Liver (tissue), 9 donors: ENCODE data around the gene TGFBR3. TPM values are rescaled to one million over a fixed set of nuclear protein-coding genes. Genes with fewer than 3 reads are reported as not detected.

ENCODE experiments used
- DNase-seq: peaks from one replicate; pipeline ENCODE4 v3.0.0-alpha.2; 2017; ENCODE audit warnings: low spot score
- H3K27ac ChIP-seq, 2 donors: one replicate each; pipeline ENCODE4 v1.7.0; 2013; ENCODE audit warnings: inconsistent platforms in 2 of 2, low read length in 2 of 2, control low read depth in 1 of 2, low read depth in 1 of 2, mild to moderate bottlenecking in 1 of 2
- H3K27me3 ChIP-seq, 4 donors: one replicate each; pipeline versions ENCODE4 v1.6.1 to v1.7.0; 2013; ENCODE audit warnings: low read length in 3 of 4, inconsistent platforms in 1 of 4, mild to moderate bottlenecking in 1 of 4, moderate library complexity in 1 of 4; ENCODE audit not compliant: control insufficient read depth in 4 of 4, insufficient read depth in 4 of 4
- H3K36me3 ChIP-seq, 4 donors: one replicate each; pipeline versions ENCODE4 v1.6.1 to v1.7.0; 2013; ENCODE audit warnings: low read length in 3 of 4, mild to moderate bottlenecking in 3 of 4, low read depth in 1 of 4, moderate library complexity in 1 of 4; ENCODE audit not compliant: control insufficient read depth in 4 of 4, insufficient read depth in 3 of 4
- H3K4me1 ChIP-seq, 4 donors: one replicate each; pipeline versions ENCODE4 v1.6.1 to v1.7.0; 2013; ENCODE audit warnings: low read length in 3 of 4, mild to moderate bottlenecking in 3 of 4, moderate library complexity in 1 of 4; ENCODE audit not compliant: control insufficient read depth in 4 of 4, insufficient read depth in 4 of 4
- H3K4me3 ChIP-seq, 3 donors: one replicate each; pipeline versions ENCODE4 v1.6.1 to v1.7.0; 2013; ENCODE audit warnings: low read length in 3 of 3, control low read depth in 1 of 3, low read depth in 1 of 3, mild to moderate bottlenecking in 1 of 3
- H3K9ac ChIP-seq, 2 donors: one replicate each; pipeline ENCODE4 v1.7.0; 2013; ENCODE audit warnings: low read length in 2 of 2, mild to moderate bottlenecking in 2 of 2, moderate library complexity in 2 of 2, control low read depth in 1 of 2, low read depth in 1 of 2
- H3K9me3 ChIP-seq, 4 donors: one replicate each; pipeline versions ENCODE4 v1.6.1 to v1.7.0; 2013; ENCODE audit warnings: low read length in 3 of 4; ENCODE audit not compliant: control insufficient read depth in 4 of 4
- EGR1 ChIP-seq, 2 donors: IDR thresholded peaks; 2 replicates each; pipeline ENCODE4 v1.6.1; 2016 to 2018; ENCODE audit warnings: antibody characterized with exemption in 2 of 2, low read depth in 2 of 2
- FOXA1 ChIP-seq: IDR thresholded peaks from 2 replicates; pipeline ENCODE4 v1.6.1; 2016; ENCODE audit warnings: antibody characterized with exemption
- FOXA2 ChIP-seq: IDR thresholded peaks from 2 replicates; pipeline ENCODE4 v1.6.1; 2016; ENCODE audit warnings: antibody characterized with exemption
- GABPA ChIP-seq, 2 donors: IDR thresholded peaks in 1 of 2; conservative IDR thresholded peaks in 1 of 2; 2 replicates each; pipeline ENCODE4 v1.6.1; 2016; ENCODE audit warnings: antibody characterized with exemption in 2 of 2, mild to moderate bottlenecking in 1 of 2, moderate library complexity in 1 of 2
- HNF4A ChIP-seq, 2 donors: conservative IDR thresholded peaks; 2 replicates each; pipeline ENCODE4 v1.6.1; 2016; ENCODE audit warnings: antibody characterized with exemption in 2 of 2, mild to moderate bottlenecking in 2 of 2
- HNF4G ChIP-seq: IDR thresholded peaks from 2 replicates; pipeline ENCODE4 v1.6.1; 2016; ENCODE audit warnings: antibody characterized with exemption
- JUND ChIP-seq, 2 donors: IDR thresholded peaks; 2 replicates each; pipeline ENCODE4 v1.6.1; 2016; ENCODE audit warnings: antibody characterized with exemption in 2 of 2
- NR2F2 ChIP-seq: IDR thresholded peaks from 2 replicates; pipeline ENCODE4 v1.6.1; 2016; ENCODE audit warnings: antibody characterized with exemption
- RAD21 ChIP-seq, 2 donors: IDR thresholded peaks; 2 replicates each; pipeline ENCODE4 v1.6.1; 2016; ENCODE audit warnings: antibody characterized with exemption in 2 of 2, mild to moderate bottlenecking in 2 of 2
- SP1 ChIP-seq: IDR thresholded peaks from 2 replicates; pipeline ENCODE4 v1.6.1; 2018; ENCODE audit warnings: antibody characterized with exemption, mild to moderate bottlenecking
- TAF1 ChIP-seq: conservative IDR thresholded peaks from 2 replicates; pipeline ENCODE4 v1.6.1; 2016; ENCODE audit warnings: antibody characterized with exemption, mild to moderate bottlenecking
- YY1 ChIP-seq: IDR thresholded peaks from 2 replicates; pipeline ENCODE4 v1.6.1; 2016; ENCODE audit warnings: antibody characterized with exemption, mild to moderate bottlenecking
- WGBS: extraction: QIAGEN DNeasy Blood & Tissue Kit; methylation state at CpG from one replicate; pipeline ENCODE4 v1.1.7; 2013; 5-methylcytosine and 5-hydroxymethylcytosine counted together
- polyA plus RNA-seq, 2 donors: library from polyadenylated mRNA; stranded (reverse) in 1 of 2; unstranded in 1 of 2; fragments of 200-250 nt in 1 of 2; fragments of >200 nt in 1 of 2; fragmentation: Nextera tagmentation in 1 of 2; extraction: Ambion mirVana in 1 of 2; gene quantifications; one replicate each; pipeline versions ENCODE4 v1.2.1 to v1.2.3, GENCODE V29; 2013 to 2015
- total RNA-seq, 2 donors: library from RNA; depleted of rRNA; stranded (reverse); fragments of >200 nt; gene quantifications; one replicate each; pipeline ENCODE4 v1.2.3, GENCODE V29; 2014
- TF ChIP-seq, protein P1 (sequence below): fragments of 150-350 bp; IDR thresholded peaks from 2 replicates; pipeline ENCODE4 v1.5.1; 2017; ENCODE audit warnings: improper control_type of control experiment, low read depth, low read length; ENCODE audit not compliant: missing input control
- TF ChIP-seq, protein P2 (sequence below): IDR thresholded peaks from 2 replicates; pipeline ENCODE4 v1.6.1; 2016; ENCODE audit warnings: antibody characterized with exemption, mild to moderate bottlenecking
- TF ChIP-seq, protein P3 (sequence below): IDR thresholded peaks from 2 replicates; pipeline ENCODE4 v1.6.1; 2016; ENCODE audit warnings: antibody characterized with exemption
- TF ChIP-seq, protein P4 (sequence below): IDR thresholded peaks from 2 replicates; pipeline ENCODE4 v1.6.1; 2016; ENCODE audit warnings: antibody characterized with exemption
- donor health status: healthy.
- donor health status: healthy.
- donor health status: healthy.
- donor health status: healthy.
- donor health status: healthy.

Gene TGFBR3
- total and polyA plus RNA-seq, 4 donors, result 6.1 to 19.3 (median 9.9) TPM

DNA sequence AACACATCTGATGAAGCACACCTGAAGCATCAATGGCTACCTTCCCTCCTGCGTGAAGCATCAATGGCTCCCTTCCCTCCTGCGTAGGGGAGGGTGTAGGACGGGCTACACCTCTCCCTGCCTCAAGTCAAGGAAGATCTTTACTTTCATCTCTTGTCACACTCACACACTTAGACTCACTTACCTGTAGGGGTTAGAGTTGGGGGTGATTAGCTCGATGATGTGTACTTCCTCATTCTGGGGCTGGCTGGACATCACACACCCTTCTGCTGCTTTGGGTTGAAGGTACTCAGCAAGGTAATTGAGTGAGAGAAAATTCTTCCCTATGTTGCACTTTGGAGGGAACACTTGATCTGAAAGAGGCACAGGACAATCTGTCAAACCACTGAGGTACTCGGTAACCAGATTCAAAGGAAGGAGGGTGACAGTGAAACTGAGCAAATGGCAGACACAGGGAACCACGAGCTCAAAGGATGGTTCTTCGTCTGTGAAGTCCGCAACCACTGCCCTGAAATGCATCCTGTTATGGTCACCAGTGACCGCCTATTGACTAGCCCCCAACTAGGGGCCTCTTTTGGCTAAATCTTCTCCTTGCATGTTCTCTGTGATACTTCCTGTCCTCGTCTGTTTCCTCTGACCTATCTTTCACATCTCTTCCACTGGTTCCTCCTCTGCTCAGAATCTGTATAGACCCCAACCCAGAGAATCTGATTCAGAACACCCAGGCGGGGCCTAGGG lies 156.2 kb downstream of the TGFBR3 start:
- H3K36me3 ChIP-seq, result peaks cover 0 to 6% (median 3%) of the 10 kb centered on the region in 4 donors
- peaks cover 16 to 35% (median 21%) of the 10 kb centered on the region in 4 donors for H3K4me1 ChIP-seq
- no peak for DNase-seq
- no peaks in the 10 kb centered on the region for H3K9me3 ChIP-seq
- WGBS, result 84% methylated on average over 11 of the region's 11 CpGs
- H3K4me3 ChIP-seq, result no peak overlapping the region
- TF ChIP-seq, protein P1, sequence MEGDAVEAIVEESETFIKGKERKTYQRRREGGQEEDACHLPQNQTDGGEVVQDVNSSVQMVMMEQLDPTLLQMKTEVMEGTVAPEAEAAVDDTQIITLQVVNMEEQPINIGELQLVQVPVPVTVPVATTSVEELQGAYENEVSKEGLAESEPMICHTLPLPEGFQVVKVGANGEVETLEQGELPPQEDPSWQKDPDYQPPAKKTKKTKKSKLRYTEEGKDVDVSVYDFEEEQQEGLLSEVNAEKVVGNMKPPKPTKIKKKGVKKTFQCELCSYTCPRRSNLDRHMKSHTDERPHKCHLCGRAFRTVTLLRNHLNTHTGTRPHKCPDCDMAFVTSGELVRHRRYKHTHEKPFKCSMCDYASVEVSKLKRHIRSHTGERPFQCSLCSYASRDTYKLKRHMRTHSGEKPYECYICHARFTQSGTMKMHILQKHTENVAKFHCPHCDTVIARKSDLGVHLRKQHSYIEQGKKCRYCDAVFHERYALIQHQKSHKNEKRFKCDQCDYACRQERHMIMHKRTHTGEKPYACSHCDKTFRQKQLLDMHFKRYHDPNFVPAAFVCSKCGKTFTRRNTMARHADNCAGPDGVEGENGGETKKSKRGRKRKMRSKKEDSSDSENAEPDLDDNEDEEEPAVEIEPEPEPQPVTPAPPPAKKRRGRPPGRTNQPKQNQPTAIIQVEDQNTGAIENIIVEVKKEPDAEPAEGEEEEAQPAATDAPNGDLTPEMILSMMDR, result no peak
- TF ChIP-seq, protein P2, sequence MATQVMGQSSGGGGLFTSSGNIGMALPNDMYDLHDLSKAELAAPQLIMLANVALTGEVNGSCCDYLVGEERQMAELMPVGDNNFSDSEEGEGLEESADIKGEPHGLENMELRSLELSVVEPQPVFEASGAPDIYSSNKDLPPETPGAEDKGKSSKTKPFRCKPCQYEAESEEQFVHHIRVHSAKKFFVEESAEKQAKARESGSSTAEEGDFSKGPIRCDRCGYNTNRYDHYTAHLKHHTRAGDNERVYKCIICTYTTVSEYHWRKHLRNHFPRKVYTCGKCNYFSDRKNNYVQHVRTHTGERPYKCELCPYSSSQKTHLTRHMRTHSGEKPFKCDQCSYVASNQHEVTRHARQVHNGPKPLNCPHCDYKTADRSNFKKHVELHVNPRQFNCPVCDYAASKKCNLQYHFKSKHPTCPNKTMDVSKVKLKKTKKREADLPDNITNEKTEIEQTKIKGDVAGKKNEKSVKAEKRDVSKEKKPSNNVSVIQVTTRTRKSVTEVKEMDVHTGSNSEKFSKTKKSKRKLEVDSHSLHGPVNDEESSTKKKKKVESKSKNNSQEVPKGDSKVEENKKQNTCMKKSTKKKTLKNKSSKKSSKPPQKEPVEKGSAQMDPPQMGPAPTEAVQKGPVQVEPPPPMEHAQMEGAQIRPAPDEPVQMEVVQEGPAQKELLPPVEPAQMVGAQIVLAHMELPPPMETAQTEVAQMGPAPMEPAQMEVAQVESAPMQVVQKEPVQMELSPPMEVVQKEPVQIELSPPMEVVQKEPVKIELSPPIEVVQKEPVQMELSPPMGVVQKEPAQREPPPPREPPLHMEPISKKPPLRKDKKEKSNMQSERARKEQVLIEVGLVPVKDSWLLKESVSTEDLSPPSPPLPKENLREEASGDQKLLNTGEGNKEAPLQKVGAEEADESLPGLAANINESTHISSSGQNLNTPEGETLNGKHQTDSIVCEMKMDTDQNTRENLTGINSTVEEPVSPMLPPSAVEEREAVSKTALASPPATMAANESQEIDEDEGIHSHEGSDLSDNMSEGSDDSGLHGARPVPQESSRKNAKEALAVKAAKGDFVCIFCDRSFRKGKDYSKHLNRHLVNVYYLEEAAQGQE, result no peak
- TF ChIP-seq, protein P3, sequence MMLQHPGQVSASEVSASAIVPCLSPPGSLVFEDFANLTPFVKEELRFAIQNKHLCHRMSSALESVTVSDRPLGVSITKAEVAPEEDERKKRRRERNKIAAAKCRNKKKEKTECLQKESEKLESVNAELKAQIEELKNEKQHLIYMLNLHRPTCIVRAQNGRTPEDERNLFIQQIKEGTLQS, result no peak
- no peak for TF ChIP-seq HNF4G
- TF ChIP-seq, protein P4, sequence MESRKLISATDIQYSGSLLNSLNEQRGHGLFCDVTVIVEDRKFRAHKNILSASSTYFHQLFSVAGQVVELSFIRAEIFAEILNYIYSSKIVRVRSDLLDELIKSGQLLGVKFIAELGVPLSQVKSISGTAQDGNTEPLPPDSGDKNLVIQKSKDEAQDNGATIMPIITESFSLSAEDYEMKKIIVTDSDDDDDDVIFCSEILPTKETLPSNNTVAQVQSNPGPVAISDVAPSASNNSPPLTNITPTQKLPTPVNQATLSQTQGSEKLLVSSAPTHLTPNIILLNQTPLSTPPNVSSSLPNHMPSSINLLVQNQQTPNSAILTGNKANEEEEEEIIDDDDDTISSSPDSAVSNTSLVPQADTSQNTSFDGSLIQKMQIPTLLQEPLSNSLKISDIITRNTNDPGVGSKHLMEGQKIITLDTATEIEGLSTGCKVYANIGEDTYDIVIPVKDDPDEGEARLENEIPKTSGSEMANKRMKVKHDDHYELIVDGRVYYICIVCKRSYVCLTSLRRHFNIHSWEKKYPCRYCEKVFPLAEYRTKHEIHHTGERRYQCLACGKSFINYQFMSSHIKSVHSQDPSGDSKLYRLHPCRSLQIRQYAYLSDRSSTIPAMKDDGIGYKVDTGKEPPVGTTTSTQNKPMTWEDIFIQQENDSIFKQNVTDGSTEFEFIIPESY, result no peak
- TF ChIP-seq SP1, result no peak
- no peak for TF ChIP-seq GABPA (IDR thresholded peaks at IDR 0.05 in 1 of 2, conservative IDR thresholded peaks at IDR 0.05 in 1 of 2)
- TF ChIP-seq FOXA1, result no peak
- no peak for TF ChIP-seq JUND (IDR thresholded peaks at IDR 0.05)
- no peak for TF ChIP-seq FOXA2
- TF ChIP-seq RAD21 (IDR thresholded peaks at IDR 0.05), result no peak
- no peak for TF ChIP-seq HNF4A (conservative IDR thresholded peaks at IDR 0.05)
- no peaks in the 10 kb centered on the region for H3K27me3 ChIP-seq
- H3K27ac ChIP-seq, result no peak overlapping the region
- H3K9ac ChIP-seq, result no peak overlapping the region

DNA sequence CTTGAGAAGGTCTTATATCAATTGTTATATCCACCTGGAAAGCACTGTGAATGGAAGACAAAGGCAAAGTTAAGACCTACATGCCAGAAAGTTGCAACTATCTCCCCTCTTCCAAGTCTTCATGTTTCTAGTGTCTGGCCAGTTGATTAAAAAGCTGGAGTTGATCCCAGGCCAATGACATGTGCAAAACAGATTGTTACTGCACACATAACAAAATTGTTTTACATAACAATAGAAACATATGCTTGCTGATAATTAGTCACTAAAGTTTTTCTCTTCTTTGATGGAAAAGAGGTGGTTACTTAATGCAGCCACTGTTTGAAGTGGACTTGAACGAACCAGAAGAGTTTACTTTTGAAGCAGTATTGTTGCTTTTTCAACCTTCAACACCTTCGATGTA lies 158.2 kb downstream of the TGFBR3 start:
- Histone ChIP-seq H3K9ac (no peak overlapping the region), H3K9me3 (no peaks in the 10 kb centered on the region), H3K27me3 (no peaks in the 10 kb centered on the region), H3K36me3 (peaks cover 0 to 6% (median under 1%) of the 10 kb centered on the region in 4 donors), H3K4me1 (peaks cover 14 to 32% (median 18%) of the 10 kb centered on the region in 4 donors), H3K27ac (no peak overlapping the region), H3K4me3 (no peak overlapping the region)
- 99% methylated on average over 2 of the region's 2 CpGs for WGBS
- DNase-seq, result no peak
- TF ChIP-seq FOXA1, result no peak
- TF ChIP-seq, protein P4, result no peak
- no peak for TF ChIP-seq YY1
- no peak for TF ChIP-seq NR2F2
- TF ChIP-seq EGR1 (IDR thresholded peaks at IDR 0.05; ENCODE audit: low read depth in 2 of 2), result no peak
- no peak for TF ChIP-seq JUND (IDR thresholded peaks at IDR 0.05)
- no peak for TF ChIP-seq TAF1
